Central memory CD8-positive, alpha-beta T cell (primary cell): ENCODE measurements around the gene FAM219B.
"Not testable (repeated sequence)": the region's sequence is repeated elsewhere in the genome, so short reads cannot be mapped to it uniquely, and the experiment has no call there.

Source experiments
- ATAC-seq: fragments of 150-1000 bp; cut with Tn5 transposase; replicated peaks from 2 replicates; pipeline ENCODE4 v1.10.0; 2022; ENCODE audit warnings: mild to moderate bottlenecking, moderate FRiP score, moderate number of reproducible peaks; ENCODE audit not compliant: poor library complexity, severe bottlenecking; ENCODE audit errors: extremely low read depth
- DNase-seq, 2 donors: peaks; one replicate each; pipeline ENCODE4 v3.0.0; 2021; ENCODE audit warnings: low spot score in 2 of 2
- H3K27ac Mint-ChIP-seq: one replicate; pipeline ENCODE4 v1.8.0; 2022; ENCODE audit warnings: low read depth, mild to moderate bottlenecking, moderate library complexity, mixed read lengths
- H3K27me3 Mint-ChIP-seq: one replicate; pipeline ENCODE4 v1.8.0; 2022; ENCODE audit warnings: mixed read lengths
- H3K36me3 Mint-ChIP-seq: one replicate; pipeline ENCODE4 v1.8.0; 2022; ENCODE audit warnings: mild to moderate bottlenecking, moderate library complexity, mixed read lengths; ENCODE audit not compliant: insufficient read depth
- H3K4me1 Mint-ChIP-seq: one replicate; pipeline ENCODE4 v1.8.0; 2022; ENCODE audit warnings: mixed read lengths
- H3K4me3 Mint-ChIP-seq: one replicate; pipeline ENCODE4 v1.8.0; 2022; ENCODE audit warnings: mild to moderate bottlenecking, moderate library complexity, mixed read lengths
- H3K9me3 Mint-ChIP-seq: one replicate; pipeline ENCODE4 v1.8.0; 2022; ENCODE audit warnings: mixed read lengths

Gene FAM219B

DNA sequence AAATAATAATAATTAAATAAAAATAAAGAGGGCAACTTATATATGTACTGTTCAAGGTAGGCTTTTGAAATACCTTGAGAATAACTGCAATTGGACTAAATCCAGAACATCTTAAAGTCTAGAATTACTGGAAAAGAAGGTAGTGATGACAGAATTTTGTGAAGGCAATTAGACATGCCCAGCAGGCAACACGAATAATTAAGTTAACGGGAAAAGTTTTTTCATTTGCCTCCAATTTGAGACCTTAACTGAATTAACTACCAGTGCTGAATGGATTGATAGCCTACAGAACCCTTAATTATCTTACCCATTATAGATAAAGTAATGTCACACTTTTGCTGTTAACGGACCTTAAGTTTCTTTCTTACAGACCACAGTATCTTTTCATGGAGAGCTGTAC lies 17.9 kb upstream of the FAM219B start:
- Mint-ChIP-seq H3K4me1 (no peaks in the 10 kb centered on the region), H3K27ac (no peak overlapping the region), H3K27me3 (no peaks in the 10 kb centered on the region), H3K9me3 (no peaks in the 10 kb centered on the region), H3K4me3 (no peak overlapping the region), H3K36me3 (peaks cover 76% of the 10 kb centered on the region)
- no peak for DNase-seq
- no peak for ATAC-seq

DNA sequence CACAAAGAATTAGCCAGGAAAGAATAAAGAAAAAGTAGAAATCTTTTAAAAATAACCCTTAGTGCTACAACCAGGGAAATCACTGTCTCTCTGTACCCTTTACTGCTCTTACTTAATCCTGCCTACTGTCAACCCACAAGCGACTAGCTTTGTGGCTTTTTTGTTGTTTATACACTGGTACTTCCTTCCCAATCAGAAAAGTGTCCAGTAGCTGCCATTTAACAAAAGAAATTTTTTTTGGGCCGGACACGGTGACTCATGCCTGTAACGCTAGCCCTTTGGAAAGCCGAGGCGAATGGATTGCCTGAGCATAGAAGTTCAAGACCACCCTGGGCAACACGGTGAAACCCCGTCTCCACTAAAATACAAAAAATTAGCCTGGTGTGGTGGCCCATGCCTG lies 13.8 kb upstream of the FAM219B start:
- Mint-ChIP-seq H3K36me3 (peaks cover 74% of the 10 kb centered on the region), H3K4me1 (no peaks in the 10 kb centered on the region), H3K27ac (no peak overlapping the region), H3K4me3 (no peak overlapping the region), H3K9me3 (no peaks in the 10 kb centered on the region), H3K27me3 (no peaks in the 10 kb centered on the region)
- ATAC-seq: no peak
- DNase-seq: no peak

DNA sequence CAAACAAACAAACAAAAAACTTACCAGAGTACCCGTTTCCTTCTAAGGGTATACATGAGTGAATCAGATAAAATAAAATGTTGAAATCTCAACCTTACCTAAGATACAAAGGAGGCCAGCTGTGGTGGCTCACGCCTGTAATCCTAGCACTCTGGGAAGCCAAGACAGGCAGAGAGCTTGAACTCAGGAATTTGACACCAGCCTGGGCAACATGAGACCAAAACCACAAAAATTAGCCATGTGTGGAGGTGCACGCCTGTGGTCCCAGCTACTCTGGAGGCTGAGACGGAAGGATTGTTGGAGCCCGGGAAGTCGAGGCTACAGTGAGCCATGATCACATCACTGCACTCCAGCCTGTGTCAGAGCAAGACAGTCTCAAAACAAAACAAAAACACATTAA lies 11.0 kb upstream of the FAM219B start:
- peaks cover 63% of the 10 kb centered on the region for H3K36me3 Mint-ChIP-seq
- H3K9me3 Mint-ChIP-seq: no peaks in the 10 kb centered on the region
- no peak for DNase-seq
- no peak overlapping the region for H3K27ac Mint-ChIP-seq
- no peaks in the 10 kb centered on the region for H3K27me3 Mint-ChIP-seq
- ATAC-seq: no peak
- no peak overlapping the region for H3K4me3 Mint-ChIP-seq
- no peaks in the 10 kb centered on the region for H3K4me1 Mint-ChIP-seq

DNA sequence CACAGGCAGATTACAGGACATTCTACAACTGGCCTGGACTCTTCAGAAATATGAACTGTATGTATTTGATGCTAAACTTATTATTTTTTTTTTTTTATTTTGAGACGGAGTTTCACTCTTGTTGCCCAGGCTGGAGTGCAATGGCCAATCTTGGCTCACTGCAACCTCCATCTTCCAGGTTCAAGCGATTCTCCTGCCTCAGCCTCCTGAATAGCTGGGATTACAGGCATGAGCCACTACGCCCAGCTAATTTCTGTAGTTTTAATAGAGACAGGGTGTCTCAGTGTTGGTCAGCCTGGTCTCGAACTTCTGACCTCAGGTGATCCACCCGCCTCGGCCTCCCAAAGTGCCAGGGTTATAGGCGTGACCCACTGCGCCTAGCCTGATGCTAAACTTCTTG lies 7.1 kb upstream of the FAM219B start:
- peaks cover 32% of the 10 kb centered on the region for H3K36me3 Mint-ChIP-seq
- not testable (repeated sequence) for H3K4me3 Mint-ChIP-seq, H3K4me1 Mint-ChIP-seq, H3K9me3 Mint-ChIP-seq, H3K27me3 Mint-ChIP-seq, ATAC-seq, H3K27ac Mint-ChIP-seq, DNase-seq

DNA sequence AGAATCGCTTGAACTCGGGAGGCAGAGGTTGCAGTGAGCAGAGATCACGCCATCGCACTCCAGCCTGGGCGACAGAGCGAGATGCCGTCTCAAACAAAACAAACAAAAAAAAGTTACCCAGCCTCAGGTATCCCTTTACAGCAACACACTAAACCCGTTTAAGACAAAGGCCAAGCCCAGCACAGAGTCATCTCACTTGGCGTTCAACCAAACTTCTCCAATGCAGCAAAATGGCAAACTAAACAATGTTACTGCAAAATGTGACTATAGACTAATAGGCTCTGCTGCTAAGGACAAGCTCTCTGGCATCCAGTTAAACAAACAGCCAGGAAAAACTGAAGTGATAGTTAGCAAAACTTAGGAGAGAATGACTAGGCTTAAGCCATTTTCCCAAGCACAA lies 6.4 kb upstream of the FAM219B start:
- Mint-ChIP-seq H3K36me3 (peaks cover 26% of the 10 kb centered on the region), H3K4me3 (no peak overlapping the region), H3K4me1 (no peaks in the 10 kb centered on the region), H3K9me3 (no peaks in the 10 kb centered on the region), H3K27me3 (no peaks in the 10 kb centered on the region), H3K27ac (no peak overlapping the region)
- no peak for DNase-seq
- no peak for ATAC-seq

DNA sequence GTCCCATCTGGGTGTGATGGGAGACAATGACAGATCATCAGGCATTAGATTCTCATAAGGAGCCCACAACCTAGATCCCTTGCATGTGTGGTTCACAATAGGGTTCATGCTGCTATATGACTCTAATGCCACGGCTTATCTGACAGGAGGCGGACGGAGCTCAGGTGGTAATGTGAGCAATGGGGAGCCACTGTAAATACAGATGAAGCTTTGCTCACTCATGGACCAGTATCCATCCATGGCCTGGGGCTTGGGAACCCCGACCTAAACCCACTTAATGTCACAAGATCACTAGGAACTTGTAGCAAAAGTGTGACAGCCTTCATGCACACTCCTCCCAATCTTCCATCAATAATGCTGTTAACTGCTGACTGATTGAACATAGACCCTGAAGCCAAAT lies 2.0 kb upstream of the FAM219B start:
- H3K27me3 Mint-ChIP-seq: no peaks in the 10 kb centered on the region
- no peak for DNase-seq
- H3K4me1 Mint-ChIP-seq: peaks cover 27% of the 10 kb centered on the region
- ATAC-seq: no peak
- H3K27ac Mint-ChIP-seq: no peak overlapping the region
- peaks cover 8% of the 10 kb centered on the region for H3K36me3 Mint-ChIP-seq
- H3K9me3 Mint-ChIP-seq: no peaks in the 10 kb centered on the region
- no peak overlapping the region for H3K4me3 Mint-ChIP-seq

DNA sequence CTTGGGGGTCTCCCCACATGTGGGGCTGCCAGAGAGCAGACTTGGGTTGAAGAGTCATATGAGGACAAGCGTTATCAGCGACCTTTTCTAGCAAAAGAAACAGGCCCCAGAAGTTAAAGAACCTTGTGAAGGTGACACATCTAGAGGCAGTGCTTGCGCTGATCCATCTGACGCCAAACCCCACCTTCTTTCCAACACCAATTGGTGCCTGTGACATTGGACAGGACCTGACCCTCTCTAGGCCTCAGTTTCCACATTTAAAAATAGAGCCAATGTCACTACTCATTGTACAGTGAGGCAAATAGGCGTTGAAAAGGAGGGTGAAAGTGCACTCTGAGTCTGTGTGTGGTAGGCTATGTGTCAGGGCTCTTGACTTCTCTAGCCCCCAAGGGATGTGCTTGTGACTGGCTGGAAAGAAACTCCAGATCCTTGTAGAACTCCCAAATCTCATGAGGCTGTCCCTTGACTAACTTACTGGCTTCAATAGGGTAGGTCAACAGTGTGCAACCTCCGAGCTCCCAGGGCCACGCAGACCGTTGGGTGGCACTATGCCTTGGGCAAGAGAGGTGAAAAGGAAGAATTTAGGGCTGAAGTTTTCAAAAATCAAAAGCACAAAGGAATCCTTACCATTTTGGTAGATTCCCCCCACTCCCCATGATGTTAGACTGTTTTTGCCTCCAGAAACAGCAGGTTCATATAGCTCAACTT lies 666 bp upstream of the FAM219B start:
- Mint-ChIP-seq H3K9me3 (no peaks in the 10 kb centered on the region), H3K4me3 (peak overlapping the region; percentile 99), H3K36me3 (peaks cover 11% of the 10 kb centered on the region), H3K4me1 (peaks cover 27% of the 10 kb centered on the region), H3K27me3 (no peaks in the 10 kb centered on the region), H3K27ac (peak overlapping the region; percentile 98)
- DNase-seq: no peak
- ATAC-seq: peak; percentile 6

DNA sequence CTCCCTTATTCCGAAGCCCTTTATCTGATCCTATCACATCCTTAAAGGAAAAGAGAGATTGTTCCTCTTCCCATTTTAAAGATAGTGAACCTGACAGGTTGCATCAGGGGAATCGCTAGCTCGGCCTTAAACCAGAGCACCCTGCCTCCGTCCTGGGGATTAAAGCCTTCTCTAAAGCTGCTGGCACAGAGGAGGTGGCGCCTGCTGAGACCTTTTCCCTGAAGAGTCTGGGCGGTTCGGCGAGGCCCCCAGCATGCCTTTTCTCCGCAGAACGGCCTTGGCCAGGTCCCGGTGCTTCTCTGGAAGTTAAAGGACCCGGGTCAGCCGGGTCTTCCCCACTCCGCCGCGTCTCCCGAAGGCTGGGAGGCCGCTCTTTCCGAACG lies 593 bp downstream of the FAM219B start:
- DNase-seq (peak in 1 of 2 donors; percentile 20), ATAC-seq (peak; percentile 41)
- peaks cover 27% of the 10 kb centered on the region for H3K4me1 Mint-ChIP-seq
- peaks cover 11% of the 10 kb centered on the region for H3K36me3 Mint-ChIP-seq
- H3K9me3 Mint-ChIP-seq: no peaks in the 10 kb centered on the region
- no peaks in the 10 kb centered on the region for H3K27me3 Mint-ChIP-seq
- peak overlapping the region; percentile 99 for H3K4me3 Mint-ChIP-seq
- H3K27ac Mint-ChIP-seq: peak overlapping the region; percentile 98

DNA sequence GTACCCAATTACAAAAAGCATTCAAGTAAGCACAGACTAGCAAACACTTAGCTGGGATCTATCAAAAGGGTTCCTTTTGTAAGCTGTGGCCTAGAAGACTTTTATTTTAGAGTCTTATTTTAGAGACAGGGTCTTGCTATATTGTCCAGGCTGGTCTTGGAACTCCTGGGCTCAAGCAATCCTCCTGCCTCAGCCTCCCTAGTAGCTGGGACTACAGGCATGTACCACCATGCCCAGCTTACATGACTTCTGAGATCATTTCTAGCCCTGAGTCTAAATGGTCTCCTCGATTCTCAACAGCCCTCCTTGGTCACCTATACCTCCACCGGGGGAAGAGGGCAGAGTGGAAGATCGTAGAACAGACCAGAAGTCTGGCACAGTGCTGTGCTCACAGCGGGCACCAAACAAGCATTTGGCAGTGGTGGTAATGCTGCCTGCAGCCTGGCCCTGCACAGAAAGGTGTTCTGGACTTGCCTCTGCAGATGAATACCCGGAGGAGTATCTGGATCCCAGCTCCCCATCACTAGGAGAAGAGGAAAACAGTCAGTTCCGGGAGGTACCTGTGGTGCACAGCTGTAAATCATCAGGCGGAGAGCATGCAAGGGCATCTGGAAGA lies 2.4 kb downstream of the FAM219B start:
- DNase-seq (no peak), ATAC-seq (no peak)
- Mint-ChIP-seq H3K4me1 (peaks cover 34% of the 10 kb centered on the region), H3K9me3 (no peaks in the 10 kb centered on the region), H3K27me3 (no peaks in the 10 kb centered on the region), H3K36me3 (peaks cover 16% of the 10 kb centered on the region), H3K27ac (no peak overlapping the region), H3K4me3 (no peak overlapping the region)

DNA sequence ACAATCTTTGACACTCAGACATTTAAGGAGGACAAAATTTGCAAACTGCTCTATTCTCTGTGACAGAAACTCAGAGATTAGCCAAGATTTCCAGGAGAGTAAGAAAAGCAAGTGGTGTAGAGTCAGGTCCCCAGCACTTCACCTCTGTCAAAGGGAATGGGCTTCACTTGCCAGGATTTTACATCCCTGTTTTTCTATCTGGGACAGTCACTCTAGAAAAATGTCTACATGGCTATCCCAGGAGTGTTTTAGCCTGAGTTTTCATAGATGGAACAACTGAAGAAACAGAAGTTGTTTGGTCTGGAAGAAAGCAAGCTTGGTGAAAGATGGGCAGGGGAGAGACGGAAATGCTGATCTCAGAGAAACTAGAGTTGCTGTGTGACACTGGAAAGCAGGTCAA lies 3.0 kb downstream of the FAM219B start:
- ATAC-seq (no peak), DNase-seq (no peak)
- Mint-ChIP-seq H3K27me3 (no peaks in the 10 kb centered on the region), H3K4me1 (peaks cover 34% of the 10 kb centered on the region), H3K27ac (peak overlapping the region; percentile 25), H3K36me3 (peaks cover 16% of the 10 kb centered on the region), H3K4me3 (no peak overlapping the region), H3K9me3 (no peaks in the 10 kb centered on the region)

DNA sequence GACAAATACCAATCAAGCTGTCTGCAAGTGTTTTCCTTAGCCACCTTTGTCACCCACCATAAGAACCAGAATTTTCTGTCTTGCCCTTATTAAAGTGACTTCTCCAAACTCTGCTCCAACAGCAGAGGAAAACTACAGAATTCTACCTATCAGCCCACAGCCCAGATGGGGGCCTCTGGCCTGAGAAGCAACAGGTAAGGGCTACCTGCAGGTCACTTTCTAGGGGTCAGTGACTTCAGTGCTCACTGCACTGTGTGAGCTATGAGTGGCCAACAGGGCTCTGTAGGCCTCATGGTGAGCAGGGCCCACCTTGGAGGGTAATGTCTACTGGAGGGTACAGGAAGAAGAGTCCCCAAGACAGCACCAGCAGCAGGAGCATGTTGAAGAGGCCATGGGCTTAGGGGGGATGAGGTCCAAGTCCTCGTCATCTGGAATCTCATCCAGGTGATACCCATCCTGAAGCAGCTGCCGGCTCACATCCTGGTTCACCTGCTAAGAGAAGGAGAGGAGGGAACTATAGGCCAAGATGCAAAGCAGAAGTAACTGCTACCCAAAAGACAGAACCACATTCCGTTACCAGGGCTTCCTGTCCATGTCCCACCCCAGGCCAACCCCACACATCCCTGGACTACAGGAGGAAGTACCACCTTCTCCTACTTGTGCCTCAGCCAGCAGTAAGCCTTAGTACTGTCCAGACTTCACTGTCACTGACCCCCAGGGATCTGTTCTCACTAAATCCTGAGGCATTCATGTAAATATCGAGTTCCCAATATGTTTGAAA lies 4.2 kb downstream of the FAM219B start:
- Mint-ChIP-seq H3K9me3 (no peaks in the 10 kb centered on the region), H3K4me3 (no peak overlapping the region), H3K4me1 (peaks cover 33% of the 10 kb centered on the region), H3K27ac (no peak overlapping the region), H3K27me3 (no peaks in the 10 kb centered on the region), H3K36me3 (peaks cover 17% of the 10 kb centered on the region)
- DNase-seq (no peak), ATAC-seq (no peak)

DNA sequence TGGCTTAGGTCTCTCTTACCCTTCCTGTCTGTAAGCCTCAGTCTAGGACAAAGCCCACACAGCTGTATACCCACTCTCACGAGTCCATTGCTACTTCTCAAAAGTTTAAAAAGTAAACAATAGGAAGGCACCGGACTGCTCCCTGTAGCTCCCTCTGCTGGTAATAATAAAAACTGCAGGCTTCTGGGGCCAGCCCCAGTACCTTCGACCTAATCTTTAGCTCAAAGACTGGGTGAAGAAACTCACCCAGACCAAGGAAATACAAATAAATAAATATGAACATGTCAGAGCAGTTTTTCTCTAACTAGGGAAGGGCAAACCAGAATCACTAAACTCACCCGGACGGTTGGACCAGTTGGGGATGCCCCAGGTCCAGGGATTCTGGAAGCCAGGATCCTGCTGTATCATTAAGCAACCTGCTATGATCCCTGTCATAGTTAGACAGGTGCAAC lies 5.0 kb downstream of the FAM219B start:
- H3K4me1 Mint-ChIP-seq: peaks cover 24% of the 10 kb centered on the region
- peak; percentile 41 for ATAC-seq
- no peak overlapping the region for H3K4me3 Mint-ChIP-seq
- no peak overlapping the region for H3K27ac Mint-ChIP-seq
- DNase-seq: peak; percentile 52 to 58
- H3K36me3 Mint-ChIP-seq: peaks cover 15% of the 10 kb centered on the region
- no peaks in the 10 kb centered on the region for H3K9me3 Mint-ChIP-seq
- no peaks in the 10 kb centered on the region for H3K27me3 Mint-ChIP-seq

DNA sequence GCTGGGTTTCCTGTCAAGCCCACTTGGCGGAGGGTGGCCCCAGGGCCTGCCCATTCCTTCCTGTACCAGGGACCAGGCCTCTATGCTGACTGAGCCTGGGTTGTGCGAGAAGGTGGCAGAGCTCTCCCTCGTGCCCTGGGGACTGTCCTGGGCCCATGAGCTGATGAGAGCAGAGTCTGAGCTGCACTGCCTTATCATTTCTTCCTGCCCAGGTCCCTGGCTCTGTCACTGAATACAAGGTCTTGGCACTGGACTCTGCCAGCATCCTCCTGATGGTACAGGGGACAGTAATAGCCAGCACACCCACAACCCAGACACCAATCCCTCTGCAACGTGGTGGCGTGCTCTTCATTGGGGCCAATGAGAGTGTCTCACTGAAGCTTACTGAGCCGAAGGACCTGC lies 9.3 kb downstream of the FAM219B start:
- Mint-ChIP-seq H3K4me3 (no peak overlapping the region), H3K36me3 (peaks cover 11% of the 10 kb centered on the region), H3K9me3 (no peaks in the 10 kb centered on the region), H3K27me3 (no peaks in the 10 kb centered on the region), H3K4me1 (peaks cover 25% of the 10 kb centered on the region), H3K27ac (no peak overlapping the region)
- DNase-seq (no peak), ATAC-seq (no peak)
